A673 (cell line): ENCODE results near the gene RHOT1. TPM values are rescaled to one million over a fixed set of nuclear protein-coding genes. Genes with fewer than 3 reads are reported as not detected.

Source experiments
- BruUV-seq: library from RNA; stranded (reverse); fragments of 400-500 nt; replicated peaks from 2 replicates; lab custom pipeline; 2021; lab: Mats Ljungman, UMichigan
- CTCF ChIA-PET: fragments of 300-600 bp; sonication (Branson Sonifier 250); formaldehyde crosslinking; loops from one replicate; lab custom pipeline; 2022; ENCODE audit warnings: antibody characterized with exemption; lab: Charles Lee
- POLR2A ChIA-PET: fragments of 300-600 bp; sonication (Branson Sonifier 250); formaldehyde crosslinking; loops from one replicate; lab custom pipeline; 2022; ENCODE audit warnings: antibody characterized with exemption; ENCODE audit not compliant: low non-redundant PET; lab: Charles Lee
- DNase-seq: peaks from one replicate; pipeline ENCODE4 v3.0.0-alpha.2; 2015; ENCODE audit warnings: low spot score
- H3K27ac ChIP-seq: fragments of 200-600 bp; sonication (generic); 2 replicates; pipeline ENCODE4 v1.5.1; 2016; ENCODE audit warnings: mixed run types, low read depth, mild to moderate bottlenecking, mixed read lengths, antibody characterized with exemption, low read length; ENCODE audit not compliant: poor library complexity, severe bottlenecking
- H3K27me3 ChIP-seq: fragments of 200-600 bp; sonication (generic); replicated peaks from 2 replicates; pipeline ENCODE4 v1.6.1; 2017; ENCODE audit warnings: mixed run types, low read depth, mild to moderate bottlenecking, mixed read lengths, antibody characterized with exemption, low read length; ENCODE audit not compliant: insufficient read depth, poor library complexity
- H3K36me3 ChIP-seq: fragments of 200-600 bp; sonication (generic); 2 replicates; pipeline ENCODE4 v1.6.1; 2016; ENCODE audit warnings: mixed run types, mild to moderate bottlenecking, mixed read lengths, antibody characterized with exemption, low read length; ENCODE audit not compliant: insufficient read depth, poor library complexity, severe bottlenecking
- H3K4me1 ChIP-seq: fragments of 200-600 bp; sonication (generic); 2 replicates; pipeline ENCODE4 v1.6.1; 2017; ENCODE audit warnings: mixed run types, mild to moderate bottlenecking, mixed read lengths, antibody characterized with exemption, low read length; ENCODE audit not compliant: insufficient read depth, poor library complexity, severe bottlenecking
- H3K4me3 ChIP-seq: fragments of 200-600 bp; sonication (generic); 2 replicates; pipeline ENCODE4 v1.5.1; 2016; ENCODE audit warnings: low read depth, mixed run types, mild to moderate bottlenecking, mixed read lengths, low read length; ENCODE audit not compliant: poor library complexity, severe bottlenecking
- H3K9me3 ChIP-seq: fragments of 200-600 bp; sonication (generic); 2 replicates; pipeline ENCODE4 v1.6.1; 2016; ENCODE audit warnings: mixed run types, low read depth, mild to moderate bottlenecking, mixed read lengths, antibody characterized with exemption, low read length; ENCODE audit not compliant: poor library complexity, severe bottlenecking
- CTCF ChIP-seq: fragments of 300-800, 200-600 bp; sonication (generic); conservative IDR thresholded peaks from 2 replicates; pipeline ENCODE4 v1.5.1; 2017; ENCODE audit warnings: low read depth, mild to moderate bottlenecking, antibody characterized with exemption, low read length, moderate library complexity, mixed read lengths
- EZH2 ChIP-seq: fragments of 200-600 bp; sonication (generic); IDR thresholded peaks from 2 replicates; pipeline ENCODE4 v1.6.1; 2017; ENCODE audit warnings: borderline replicate concordance, low read depth, mild to moderate bottlenecking, mixed read lengths, antibody characterized with exemption, low read length; ENCODE audit not compliant: poor library complexity, severe bottlenecking
- intact Hi-C: fragments of 100-400 bp; cut with micrococcal nuclease; formaldehyde crosslinking; loops from one replicate; pipeline ENCODE4 v1.10.0; 2022; ENCODE audit not compliant: unreplicated experiment
- total RNA-seq: library from RNA; stranded (reverse); gene quantifications from 2 replicates; pipeline ENCODE4 v1.2.3, GENCODE V29; 2021

Gene RHOT1
- total RNA-seq, 1 experiment from 2014 or later = 18.0 TPM

- H3K4me3 ChIP-seq = no peak overlapping the region
- intact Hi-C loops = no loop called here
- no peak for TF ChIP-seq CTCF
- TF ChIP-seq EZH2 = no peak
- no peaks in the 10 kb centered on the region for H3K27me3 ChIP-seq
- CTCF ChIA-PET = no interaction called here
- no peaks in the 10 kb centered on the region for H3K4me1 ChIP-seq
- no peaks in the 10 kb centered on the region for H3K9me3 ChIP-seq
- no TSS peak for BruUV-seq
- H3K36me3 ChIP-seq = peaks cover 12% of the 10 kb centered on the region
- no peak overlapping the region for H3K27ac ChIP-seq
- POLR2A ChIA-PET = no interaction called here
- no peak for DNase-seq
Observed at GRCh38 chr17:32209608-32210007, 67.3 kb downstream of the RHOT1 start.

- BruUV-seq = no TSS peak
- CTCF ChIA-PET = no interaction called here
Observed at GRCh38 chr17:32211671-32212070, 69.4 kb downstream of the RHOT1 start.

DNA sequence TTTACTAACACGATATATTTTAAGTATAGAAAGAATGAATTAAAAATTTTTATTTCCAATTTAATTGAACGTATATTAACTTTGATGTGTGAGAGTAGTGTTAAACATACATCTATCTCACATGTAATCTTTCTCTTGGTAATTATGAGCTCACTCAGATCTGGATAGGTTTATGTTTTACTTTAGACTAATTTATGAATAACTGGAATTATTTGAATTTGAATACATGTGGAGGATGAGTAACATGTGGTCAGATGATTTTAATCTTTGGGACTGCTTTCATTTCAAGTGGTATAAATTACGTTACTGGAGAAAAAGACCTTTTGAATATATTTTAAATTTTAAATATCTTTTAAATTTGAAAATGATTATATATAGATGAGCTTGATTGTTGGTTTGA, 73.4 kb downstream of the RHOT1 start:
- intact Hi-C loops = no loop called here
- DNase-seq = no peak
- Histone ChIP-seq H3K27me3 (no peaks in the 10 kb centered on the region), H3K9me3 (no peaks in the 10 kb centered on the region), H3K36me3 (no peaks in the 10 kb centered on the region), H3K4me1 (no peaks in the 10 kb centered on the region), H3K4me3 (no peak overlapping the region), H3K27ac (no peak overlapping the region)
- BruUV-seq = no TSS peak
- ChIA-PET CTCF (no interaction called here), POLR2A (no interaction called here)
- TF ChIP-seq EZH2 (no peak), CTCF (no peak)

More at GRCh38 chr17:32211671-32212070, 69.4 kb downstream of the RHOT1 start:
- Histone ChIP-seq H3K4me1 (no peaks in the 10 kb centered on the region), H3K27me3 (no peaks in the 10 kb centered on the region), H3K9me3 (no peaks in the 10 kb centered on the region), H3K27ac (no peak overlapping the region), H3K36me3 (peaks cover 12% of the 10 kb centered on the region), H3K4me3 (no peak overlapping the region)
- TF ChIP-seq EZH2 (no peak), CTCF (no peak)
- DNase-seq = no peak
- intact Hi-C loops = no loop called here
- POLR2A ChIA-PET = no interaction called here
